HG02759 (cell line): ENCODE data around the gene MAST1.
"Not testable (repeated sequence)": the region's sequence is repeated elsewhere in the genome, so short reads cannot be mapped to it uniquely, and the experiment has no call there.

Source experiments
- ATAC-seq: cut with Tn5 transposase; IDR thresholded peaks from one replicate; pipeline ENCODE4 v1.9.1; 2021; ENCODE audit warnings: mild to moderate bottlenecking, moderate library complexity; ENCODE audit not compliant: unreplicated experiment

MAST1 gene

DNA sequence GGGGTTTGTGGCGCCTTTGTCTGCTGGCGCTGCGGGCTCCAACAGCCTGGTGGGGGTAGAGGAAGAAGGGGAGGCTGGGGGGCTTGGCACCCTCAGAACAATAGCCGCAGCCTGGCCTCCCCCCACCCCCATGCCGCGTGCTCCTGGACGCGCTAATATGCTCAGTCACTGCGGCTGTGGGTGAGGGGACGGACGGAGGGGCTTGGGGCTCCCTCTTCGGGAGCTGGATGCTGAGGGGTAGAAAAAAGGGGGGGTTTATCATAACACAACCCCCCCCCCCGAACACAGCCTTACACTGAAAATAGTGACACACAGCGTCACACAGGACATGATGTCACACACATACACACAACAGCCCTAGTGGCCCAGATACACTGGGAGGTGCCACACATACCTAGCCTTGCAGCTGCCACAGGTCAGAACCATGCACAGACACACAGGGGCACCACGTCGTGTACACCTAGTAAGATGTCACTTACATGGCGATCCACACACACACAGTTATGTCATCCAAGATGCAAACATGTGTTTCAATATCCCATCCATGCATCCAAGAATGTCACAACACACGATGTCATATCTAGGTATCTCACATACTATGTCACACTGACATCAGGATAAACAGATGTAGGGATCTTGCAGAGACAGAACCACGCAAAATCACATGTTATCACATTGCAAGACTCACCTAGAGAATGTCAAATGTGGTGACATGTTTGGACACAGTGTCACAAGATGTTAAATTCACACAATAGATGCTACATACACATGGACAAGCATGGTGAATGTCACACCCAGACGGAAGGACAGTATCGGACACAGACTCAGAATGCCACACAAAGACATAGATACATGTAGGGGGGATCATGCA, 806 bp downstream of the MAST1 start:
- ATAC-seq, result no peak

DNA sequence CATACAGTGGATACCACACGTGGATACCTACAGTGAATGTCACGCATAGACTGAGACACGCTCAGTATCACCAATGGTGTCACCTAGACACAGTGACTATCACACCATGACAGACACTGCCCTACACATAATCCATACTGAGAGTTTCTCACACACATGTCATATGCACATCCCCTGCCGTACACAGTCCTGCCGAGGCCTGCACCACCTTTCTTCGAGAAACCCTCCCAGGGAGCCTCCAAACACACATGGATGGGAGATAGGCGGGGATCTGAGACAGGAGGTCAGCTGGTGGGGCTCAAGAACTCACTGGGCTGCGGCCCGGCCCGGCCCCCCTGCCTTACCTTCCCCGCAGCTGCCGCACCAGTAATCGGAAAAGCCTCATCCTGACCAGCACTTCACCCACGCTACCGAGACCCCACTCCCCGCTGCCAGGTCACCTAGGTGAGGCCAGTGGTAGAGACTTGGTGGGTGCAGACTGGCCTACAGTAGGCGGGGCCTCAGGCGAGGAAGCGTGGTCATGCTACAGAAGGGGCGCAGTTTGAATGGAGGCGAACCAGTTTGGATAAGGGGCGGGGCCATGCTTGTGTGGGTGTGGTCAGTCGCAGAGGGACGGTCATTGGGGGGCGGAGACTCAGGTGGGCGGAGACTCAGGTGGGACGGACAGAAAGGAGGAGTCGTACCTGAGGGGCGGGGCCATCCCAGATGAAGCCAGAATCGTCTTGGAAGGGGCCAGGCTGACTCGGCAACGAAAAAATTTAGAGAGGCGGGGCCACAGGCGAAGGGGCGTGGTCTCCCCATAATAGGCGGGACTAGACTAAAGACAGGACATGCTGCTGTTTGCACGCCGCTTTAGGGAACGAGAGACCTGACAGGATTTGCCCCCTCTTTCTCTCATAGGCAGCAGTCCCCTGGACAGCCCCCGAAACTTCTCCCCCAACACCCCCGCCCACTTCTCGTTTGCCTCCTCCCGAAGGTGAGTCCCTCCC, 2.1 kb downstream of the MAST1 start:
- ATAC-seq, result no peak

DNA sequence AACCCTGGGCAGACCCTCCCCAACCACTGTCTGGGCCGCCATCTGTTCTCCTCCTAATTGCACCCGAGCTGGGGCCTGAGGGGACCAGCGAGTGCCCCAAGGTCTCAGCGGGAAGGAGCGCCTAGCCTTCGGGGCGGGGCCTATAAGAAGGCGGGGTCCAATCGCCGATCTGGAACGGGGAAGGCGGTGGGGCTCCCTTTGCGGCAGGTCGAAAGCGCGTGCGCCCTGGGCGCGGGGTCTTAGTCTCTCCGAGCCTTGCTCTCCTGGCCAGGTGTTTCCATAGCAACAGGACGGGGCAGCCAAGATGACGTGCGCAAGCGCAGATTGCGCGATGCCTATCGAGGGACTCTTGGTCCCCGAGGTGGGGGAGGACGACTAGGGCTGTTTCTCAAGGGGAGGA, 2.8 kb downstream of the MAST1 start:
- no peak for ATAC-seq

DNA sequence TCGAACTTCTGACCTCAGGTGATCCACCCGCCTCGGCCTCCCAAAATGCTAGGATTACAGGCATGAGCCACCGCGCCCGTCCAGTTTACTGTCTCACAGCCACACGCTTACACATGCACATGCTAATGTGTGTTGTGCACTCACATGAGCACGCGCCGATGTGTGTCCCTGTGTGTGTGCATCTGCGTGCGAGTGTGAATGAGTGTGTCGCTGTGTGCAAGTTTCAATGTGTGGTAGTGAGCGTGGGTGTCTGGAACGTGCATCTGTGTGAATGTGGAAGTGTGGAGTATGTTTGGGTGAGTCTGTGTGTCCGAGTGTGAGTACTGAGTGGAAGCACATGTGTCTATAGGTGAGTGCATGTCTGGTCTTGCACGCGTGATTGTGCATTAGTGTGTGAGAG, 4.2 kb downstream of the MAST1 start:
- ATAC-seq, result no peak

- no peak for ATAC-seq
Observed at GRCh38 chr19:12843328-12843727, 5.0 kb downstream of the MAST1 start.

DNA sequence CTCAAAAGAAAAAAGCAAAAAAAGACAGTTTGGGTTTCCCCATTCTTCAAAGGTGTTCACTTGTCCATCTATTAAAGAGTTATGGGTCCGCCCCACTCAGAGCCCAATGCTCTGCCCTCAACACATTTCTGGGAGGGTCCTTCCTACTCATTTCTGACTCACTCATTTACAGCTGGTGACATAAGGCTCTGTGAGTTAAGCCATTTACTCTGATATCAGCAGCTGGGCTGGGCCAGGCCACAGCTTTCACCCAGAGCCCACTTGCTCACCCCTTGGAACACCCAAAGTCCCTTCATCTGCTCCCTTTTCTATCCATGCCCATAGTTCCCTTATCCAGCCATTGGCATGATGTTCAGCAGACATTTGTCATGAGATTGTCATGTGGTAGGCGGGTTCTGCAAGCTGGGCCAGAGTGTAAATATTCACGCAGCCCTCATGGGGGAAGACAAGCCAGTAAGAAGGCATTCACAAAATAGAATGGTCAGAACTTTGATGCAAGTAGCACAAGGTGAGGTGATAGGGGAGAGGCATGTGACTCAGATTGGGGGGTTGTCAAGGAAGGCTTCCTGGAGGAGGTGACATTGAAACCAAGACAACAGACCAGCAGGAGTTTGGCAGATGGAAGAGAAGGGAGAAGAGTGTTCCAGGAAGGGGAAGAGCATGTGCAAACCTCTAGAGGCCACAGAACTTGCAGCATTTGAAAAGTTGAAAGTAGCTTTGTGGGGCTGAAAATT, 5.9 kb downstream of the MAST1 start:
- no peak for ATAC-seq

GRCh38 chr19:12846613-12847012, 8.3 kb downstream of the MAST1 start:
- ATAC-seq, result not testable (repeated sequence)

- no peak for ATAC-seq
Observed at GRCh38 chr19:12847159-12848139, 9.1 kb downstream of the MAST1 start.

GRCh38 chr19:12856653-12857052, 18.3 kb downstream of the MAST1 start:
- ATAC-seq, result no peak

DNA sequence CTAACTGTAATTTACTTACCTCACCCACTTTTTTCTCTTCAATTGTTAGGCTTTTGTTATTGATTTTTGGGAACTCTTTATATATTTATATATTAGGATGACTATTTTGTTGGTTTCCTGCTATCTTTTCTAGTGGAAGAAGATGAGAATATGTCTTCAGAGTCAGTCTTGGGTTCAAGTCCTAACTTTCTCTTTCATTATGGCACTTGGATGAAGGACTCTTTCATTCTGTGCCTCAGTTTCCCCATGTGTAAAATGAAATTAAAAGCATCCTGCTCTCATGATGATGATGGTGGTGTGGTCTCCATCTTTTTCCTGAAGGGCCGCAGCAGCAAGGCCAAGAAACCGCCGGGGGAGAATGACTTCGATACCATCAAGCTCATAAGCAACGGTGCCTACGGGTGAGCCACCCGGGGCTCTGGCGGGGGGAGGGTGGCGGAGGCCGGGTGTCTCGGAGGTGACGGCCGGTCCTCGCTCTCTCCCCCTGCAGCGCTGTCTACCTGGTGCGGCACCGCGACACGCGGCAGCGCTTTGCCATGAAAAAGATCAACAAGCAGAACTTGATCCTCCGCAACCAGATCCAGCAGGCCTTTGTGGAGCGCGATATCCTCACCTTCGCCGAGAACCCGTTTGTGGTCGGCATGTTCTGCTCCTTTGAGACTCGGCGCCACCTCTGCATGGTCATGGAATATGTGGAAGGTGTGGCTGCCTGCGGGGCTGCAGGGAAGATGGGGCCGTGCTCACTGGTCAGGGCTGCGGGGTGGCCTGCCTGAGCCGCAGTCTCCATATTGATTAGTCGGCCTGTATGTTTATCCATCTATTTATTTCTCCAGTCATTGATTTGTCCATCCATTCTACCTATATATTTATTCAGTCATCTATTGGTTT, 20.0 kb downstream of the MAST1 start:
- no peak for ATAC-seq

DNA sequence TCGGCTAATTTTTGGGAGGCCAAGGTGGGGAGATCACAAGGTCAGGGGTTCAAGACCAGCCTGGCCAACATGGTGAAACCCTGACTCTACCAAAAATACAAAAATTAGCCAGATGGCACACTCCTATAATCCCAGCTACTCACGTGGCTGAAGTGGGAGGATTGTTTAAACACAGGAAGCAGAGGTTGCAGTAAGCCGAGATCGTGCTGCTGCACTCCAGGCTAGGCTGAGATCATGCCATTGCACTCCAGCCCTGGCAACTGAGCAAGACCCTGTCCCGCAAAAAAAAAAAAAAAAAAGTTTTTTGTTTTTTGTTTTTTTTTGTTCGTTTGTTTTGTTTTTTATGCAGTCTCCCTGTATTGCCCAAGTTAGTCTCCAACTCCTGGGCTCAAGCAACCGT, 21.2 kb downstream of the MAST1 start:
- no peak for ATAC-seq

DNA sequence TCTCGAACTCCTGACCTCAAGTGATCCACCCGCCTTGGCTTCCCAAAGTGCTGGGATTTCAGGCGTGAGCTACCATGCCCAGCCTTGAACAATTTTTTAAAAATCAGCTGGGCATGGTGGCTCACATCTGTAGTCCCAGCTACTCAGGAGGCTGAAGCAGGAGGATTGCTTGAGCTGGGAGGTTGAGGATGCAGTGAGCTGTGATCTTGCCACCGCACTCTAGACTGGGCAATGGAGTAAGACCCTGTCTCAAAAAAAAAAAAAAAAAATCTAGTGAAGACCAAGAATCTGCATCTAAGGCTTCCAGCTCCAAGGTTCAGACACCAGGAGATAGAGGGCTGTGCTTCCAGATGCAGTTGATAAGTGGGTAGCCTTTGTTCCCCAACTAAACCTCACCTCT, 25.8 kb downstream of the MAST1 start:
- no peak for ATAC-seq

DNA sequence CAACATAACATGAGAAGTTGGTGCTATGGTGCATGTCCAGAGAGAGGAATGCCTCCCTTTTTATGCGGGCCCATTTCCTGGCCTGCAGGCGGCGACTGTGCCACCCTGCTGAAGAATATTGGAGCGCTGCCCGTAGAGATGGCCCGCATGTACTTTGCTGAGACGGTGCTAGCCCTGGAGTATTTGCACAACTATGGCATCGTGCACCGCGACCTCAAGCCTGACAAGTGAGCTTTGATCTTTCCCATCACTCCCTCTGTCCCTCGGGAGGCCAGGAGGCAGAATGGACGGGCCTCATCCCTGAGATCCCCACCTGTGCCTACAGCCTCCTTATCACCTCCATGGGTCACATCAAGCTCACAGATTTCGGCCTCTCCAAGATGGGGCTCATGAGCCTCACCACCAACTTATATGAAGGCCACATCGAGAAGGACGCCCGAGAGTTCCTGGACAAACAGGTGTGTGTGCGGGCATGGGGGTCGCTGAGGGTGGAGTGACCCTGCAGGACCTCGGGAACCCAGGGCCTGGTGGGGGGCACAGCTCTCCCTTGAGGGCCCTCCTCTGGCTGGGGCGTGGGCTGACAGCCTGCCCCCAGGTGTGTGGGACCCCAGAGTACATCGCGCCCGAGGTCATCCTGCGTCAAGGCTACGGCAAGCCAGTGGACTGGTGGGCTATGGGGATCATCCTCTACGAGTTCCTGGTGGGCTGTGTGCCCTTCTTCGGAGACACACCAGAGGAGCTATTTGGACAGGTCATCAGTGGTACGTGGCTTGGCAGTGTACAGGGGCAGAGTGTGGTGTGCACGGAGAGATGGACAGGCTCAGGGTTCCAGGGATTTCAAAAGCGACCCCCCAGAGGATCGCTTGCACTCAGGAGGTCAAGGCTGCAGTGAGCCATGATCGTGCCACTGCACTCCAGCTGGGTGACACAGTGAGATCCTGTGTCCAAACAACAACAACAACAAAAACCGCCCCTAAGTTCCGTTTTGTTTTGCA, 26.7 kb downstream of the MAST1 start:
- ATAC-seq, result no peak

DNA sequence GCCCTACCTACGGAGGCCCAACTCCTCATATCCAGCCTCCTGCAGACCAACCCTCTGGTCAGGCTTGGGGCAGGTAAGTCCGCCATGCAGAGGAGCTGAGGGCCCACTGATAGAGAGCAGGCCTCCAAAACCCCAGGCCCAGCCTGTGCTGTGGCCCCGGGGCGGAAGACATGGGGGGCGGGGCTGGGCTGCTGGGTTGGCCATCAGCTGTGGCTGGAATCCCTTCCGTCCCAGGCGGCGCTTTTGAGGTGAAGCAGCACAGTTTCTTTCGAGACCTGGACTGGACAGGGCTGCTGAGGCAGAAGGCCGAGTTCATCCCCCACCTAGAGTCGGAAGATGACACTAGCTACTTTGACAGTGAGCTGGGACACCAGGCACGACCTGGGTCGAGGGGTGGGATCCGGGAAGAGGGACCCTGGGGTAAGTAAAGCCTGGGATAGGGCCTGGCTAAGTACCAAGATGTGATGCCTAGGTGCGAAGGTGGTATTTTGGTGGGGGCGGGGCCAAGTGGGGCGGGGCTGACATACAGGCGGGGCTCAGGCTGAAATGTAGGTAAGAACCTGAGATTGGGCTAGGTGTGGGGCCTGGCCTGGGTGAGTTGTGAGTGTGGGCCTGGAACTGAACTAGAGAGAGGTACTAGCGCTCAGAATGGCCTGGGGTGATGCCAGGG, 27.6 kb downstream of the MAST1 start:
- no peak for ATAC-seq

DNA sequence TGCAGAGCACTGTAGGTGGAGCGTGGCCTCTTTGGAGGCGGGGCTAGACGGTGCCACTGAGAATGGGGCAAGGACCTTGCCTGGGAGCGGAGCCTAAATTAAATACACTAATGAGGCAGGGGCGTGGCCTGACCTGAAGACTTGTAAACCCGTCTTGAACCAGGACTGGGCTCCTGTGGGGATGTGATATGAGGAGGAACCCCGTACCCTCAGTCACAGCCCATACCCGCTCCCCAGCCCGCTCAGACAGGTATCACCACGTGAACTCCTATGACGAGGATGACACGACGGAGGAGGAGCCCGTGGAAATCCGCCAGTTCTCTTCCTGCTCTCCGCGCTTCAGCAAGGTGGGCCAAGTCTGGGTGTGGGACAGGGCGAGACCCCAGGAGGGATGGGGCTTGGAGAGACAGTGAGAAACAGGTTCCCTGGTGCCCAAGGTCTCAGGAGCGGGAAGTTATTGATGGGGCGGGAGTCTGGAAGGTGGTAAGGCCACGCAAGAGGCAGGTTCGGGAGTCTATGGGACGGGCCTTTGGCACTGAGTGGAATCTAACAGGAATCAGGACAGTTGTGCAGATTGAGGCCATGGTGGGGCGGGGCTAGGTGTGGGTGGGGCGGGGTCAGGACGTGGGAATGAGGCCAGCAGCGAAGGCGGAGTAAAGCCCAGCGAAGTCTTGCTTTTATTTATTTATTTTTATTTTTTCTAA, 28.3 kb downstream of the MAST1 start:
- no peak for ATAC-seq
